ENCODE results near the gene NDUFAF2. TPM values are rescaled to one million over a fixed set of nuclear protein-coding genes. Genes with fewer than 3 reads are reported as not detected.

NDUFAF2 gene
- total and polyA plus RNA-seq, 10 of the 15 experiments (the other 5 are each of a cell fraction or from before 2014, with no cell fraction given) = 22.4 to 121 (median 65.3) TPM

- TF ChIP-seq FOXK2 (IDR thresholded peaks at IDR 0.05) (no peak), RBBP5 (conservative IDR thresholded peaks at IDR 0.05) (no peak), RUNX3 (IDR thresholded peaks at IDR 0.05; ENCODE audit: low read length) (peak; percentile 25; the same call in 1 of the 2 replicates), MTA2 (IDR thresholded peaks at IDR 0.05; ENCODE audit: low read depth) (no peak), SP1 (IDR thresholded peaks at IDR 0.05; ENCODE audit: low read depth, low read length) (peak; percentile 95), ZZZ3 (IDR thresholded peaks at IDR 0.05; ENCODE audit: control insufficient read depth, insufficient read length, low read depth) (no peak), ATF7 (IDR thresholded peaks at IDR 0.05; ENCODE audit: low read depth) (no peak), ASH2L (IDR thresholded peaks at IDR 0.05; ENCODE audit: borderline replicate concordance, low read depth) (peak; percentile 85; the same call in 1 of the 2 replicates), SREBF1 (IDR thresholded peaks at IDR 0.05; ENCODE audit: low read length) (no peak), NFYB (IDR thresholded peaks at IDR 0.05; ENCODE audit: insufficient read depth, low read depth, low read length) (peak; percentile 86), RAD21 (IDR thresholded peaks at IDR 0.05; ENCODE audit: insufficient read depth, low read depth, low read length) (no peak), PAX5 (IDR thresholded peaks at IDR 0.05; ENCODE audit: borderline replicate concordance, low read depth, low read length) (no peak), YY1 (IDR thresholded peaks at IDR 0.05; ENCODE audit: low read depth, low read length) (peak; percentile 98), SIX5 (IDR thresholded peaks at IDR 0.05; ENCODE audit: low read depth, low read length, severe bottlenecking) (peak; percentile 26), POLR2AphosphoS2 (IDR thresholded peaks at IDR 0.05; ENCODE audit: low read depth, low read length) (peak; percentile 30; the same call in 1 of the 2 replicates)
- TF ChIP-seq, protein P1, sequence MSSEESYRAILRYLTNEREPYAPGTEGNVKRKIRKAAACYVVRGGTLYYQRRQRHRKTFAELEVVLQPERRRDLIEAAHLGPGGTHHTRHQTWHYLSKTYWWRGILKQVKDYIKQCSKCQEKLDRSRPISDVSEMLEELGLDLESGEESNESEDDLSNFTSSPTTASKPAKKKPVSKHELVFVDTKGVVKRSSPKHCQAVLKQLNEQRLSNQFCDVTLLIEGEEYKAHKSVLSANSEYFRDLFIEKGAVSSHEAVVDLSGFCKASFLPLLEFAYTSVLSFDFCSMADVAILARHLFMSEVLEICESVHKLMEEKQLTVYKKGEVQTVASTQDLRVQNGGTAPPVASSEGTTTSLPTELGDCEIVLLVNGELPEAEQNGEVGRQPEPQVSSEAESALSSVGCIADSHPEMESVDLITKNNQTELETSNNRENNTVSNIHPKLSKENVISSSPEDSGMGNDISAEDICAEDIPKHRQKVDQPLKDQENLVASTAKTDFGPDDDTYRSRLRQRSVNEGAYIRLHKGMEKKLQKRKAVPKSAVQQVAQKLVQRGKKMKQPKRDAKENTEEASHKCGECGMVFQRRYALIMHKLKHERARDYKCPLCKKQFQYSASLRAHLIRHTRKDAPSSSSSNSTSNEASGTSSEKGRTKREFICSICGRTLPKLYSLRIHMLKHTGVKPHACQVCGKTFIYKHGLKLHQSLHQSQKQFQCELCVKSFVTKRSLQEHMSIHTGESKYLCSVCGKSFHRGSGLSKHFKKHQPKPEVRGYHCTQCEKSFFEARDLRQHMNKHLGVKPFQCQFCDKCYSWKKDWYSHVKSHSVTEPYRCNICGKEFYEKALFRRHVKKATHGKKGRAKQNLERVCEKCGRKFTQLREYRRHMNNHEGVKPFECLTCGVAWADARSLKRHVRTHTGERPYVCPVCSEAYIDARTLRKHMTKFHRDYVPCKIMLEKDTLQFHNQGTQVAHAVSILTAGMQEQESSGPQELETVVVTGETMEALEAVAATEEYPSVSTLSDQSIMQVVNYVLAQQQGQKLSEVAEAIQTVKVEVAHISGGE (CRISPR knock-in tag; IDR thresholded peaks at IDR 0.05) = no peak
- TF ChIP-seq, protein P2, sequence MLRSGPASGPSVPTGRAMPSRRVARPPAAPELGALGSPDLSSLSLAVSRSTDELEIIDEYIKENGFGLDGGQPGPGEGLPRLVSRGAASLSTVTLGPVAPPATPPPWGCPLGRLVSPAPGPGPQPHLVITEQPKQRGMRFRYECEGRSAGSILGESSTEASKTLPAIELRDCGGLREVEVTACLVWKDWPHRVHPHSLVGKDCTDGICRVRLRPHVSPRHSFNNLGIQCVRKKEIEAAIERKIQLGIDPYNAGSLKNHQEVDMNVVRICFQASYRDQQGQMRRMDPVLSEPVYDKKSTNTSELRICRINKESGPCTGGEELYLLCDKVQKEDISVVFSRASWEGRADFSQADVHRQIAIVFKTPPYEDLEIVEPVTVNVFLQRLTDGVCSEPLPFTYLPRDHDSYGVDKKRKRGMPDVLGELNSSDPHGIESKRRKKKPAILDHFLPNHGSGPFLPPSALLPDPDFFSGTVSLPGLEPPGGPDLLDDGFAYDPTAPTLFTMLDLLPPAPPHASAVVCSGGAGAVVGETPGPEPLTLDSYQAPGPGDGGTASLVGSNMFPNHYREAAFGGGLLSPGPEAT (IDR thresholded peaks at IDR 0.05; ENCODE audit: low read depth) = peak; percentile 98
- TF ChIP-seq, protein P3, sequence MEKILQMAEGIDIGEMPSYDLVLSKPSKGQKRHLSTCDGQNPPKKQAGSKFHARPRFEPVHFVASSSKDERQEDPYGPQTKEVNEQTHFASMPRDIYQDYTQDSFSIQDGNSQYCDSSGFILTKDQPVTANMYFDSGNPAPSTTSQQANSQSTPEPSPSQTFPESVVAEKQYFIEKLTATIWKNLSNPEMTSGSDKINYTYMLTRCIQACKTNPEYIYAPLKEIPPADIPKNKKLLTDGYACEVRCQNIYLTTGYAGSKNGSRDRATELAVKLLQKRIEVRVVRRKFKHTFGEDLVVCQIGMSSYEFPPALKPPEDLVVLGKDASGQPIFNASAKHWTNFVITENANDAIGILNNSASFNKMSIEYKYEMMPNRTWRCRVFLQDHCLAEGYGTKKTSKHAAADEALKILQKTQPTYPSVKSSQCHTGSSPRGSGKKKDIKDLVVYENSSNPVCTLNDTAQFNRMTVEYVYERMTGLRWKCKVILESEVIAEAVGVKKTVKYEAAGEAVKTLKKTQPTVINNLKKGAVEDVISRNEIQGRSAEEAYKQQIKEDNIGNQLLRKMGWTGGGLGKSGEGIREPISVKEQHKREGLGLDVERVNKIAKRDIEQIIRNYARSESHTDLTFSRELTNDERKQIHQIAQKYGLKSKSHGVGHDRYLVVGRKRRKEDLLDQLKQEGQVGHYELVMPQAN (conservative IDR thresholded peaks at IDR 0.05) = peak; percentile 55
- TF ChIP-seq, protein P4, sequence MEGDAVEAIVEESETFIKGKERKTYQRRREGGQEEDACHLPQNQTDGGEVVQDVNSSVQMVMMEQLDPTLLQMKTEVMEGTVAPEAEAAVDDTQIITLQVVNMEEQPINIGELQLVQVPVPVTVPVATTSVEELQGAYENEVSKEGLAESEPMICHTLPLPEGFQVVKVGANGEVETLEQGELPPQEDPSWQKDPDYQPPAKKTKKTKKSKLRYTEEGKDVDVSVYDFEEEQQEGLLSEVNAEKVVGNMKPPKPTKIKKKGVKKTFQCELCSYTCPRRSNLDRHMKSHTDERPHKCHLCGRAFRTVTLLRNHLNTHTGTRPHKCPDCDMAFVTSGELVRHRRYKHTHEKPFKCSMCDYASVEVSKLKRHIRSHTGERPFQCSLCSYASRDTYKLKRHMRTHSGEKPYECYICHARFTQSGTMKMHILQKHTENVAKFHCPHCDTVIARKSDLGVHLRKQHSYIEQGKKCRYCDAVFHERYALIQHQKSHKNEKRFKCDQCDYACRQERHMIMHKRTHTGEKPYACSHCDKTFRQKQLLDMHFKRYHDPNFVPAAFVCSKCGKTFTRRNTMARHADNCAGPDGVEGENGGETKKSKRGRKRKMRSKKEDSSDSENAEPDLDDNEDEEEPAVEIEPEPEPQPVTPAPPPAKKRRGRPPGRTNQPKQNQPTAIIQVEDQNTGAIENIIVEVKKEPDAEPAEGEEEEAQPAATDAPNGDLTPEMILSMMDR (IDR thresholded peaks at IDR 0.05 in 2 of 3, conservative IDR thresholded peaks at IDR 0.05 in 1 of 3; ENCODE audit: control insufficient read depth in 2 of 3, extremely low read depth in 1 of 3, insufficient read depth in 1 of 3, low read depth in 3 of 3, low read length in 3 of 3) = no peak
Measured at GRCh38 chr5:60944904-60945812, at the start of gene NDUFAF2, which contains the start of gene ERCC8 (continued).
